HCT116 (cell line): ENCODE data around the gene RGS6. TPM values are rescaled to one million over a fixed set of nuclear protein-coding genes. Genes with fewer than 3 reads are reported as not detected.

Experiments
- ATAC-seq: fragments of 200-7000 bp; cut with Tn5 transposase; 2 replicates; pipeline ENCODE4 v1.9.1; 2020; ENCODE audit warnings: mild to moderate bottlenecking, moderate library complexity
- BruUV-seq: library from RNA; stranded (reverse); fragments of 400-500 nt; replicated peaks from 2 replicates; lab custom pipeline; 2021; lab: Mats Ljungman, UMichigan
- CTCF ChIA-PET: fragments of 300-600 bp; sonication (Branson Sonifier 250); formaldehyde crosslinking; loops from one replicate; lab custom pipeline; 2021; ENCODE audit warnings: antibody characterized with exemption; lab: Charles Lee
- POLR2A ChIA-PET: fragments of 300-600, 350-600 bp; sonication (Branson Sonifier 250); formaldehyde crosslinking; loops from one replicate; lab custom pipeline; 2021; ENCODE audit warnings: antibody characterized with exemption; lab: Charles Lee
- RAD21 ChIA-PET, 2 experiments: fragments of 300-600 bp; sonication (Branson Sonifier 250); formaldehyde crosslinking; loops; one replicate each; lab custom pipeline; 2023; ENCODE audit warnings: low total read pairs in 2 of 2; ENCODE audit not compliant: uncharacterized antibody in 2 of 2, unreplicated experiment in 2 of 2, low non-redundant PET in 1 of 2; lab: Charles Lee
- DNase-seq: peaks from one replicate; pipeline ENCODE4 v3.0.0-alpha.2; 2010; ENCODE audit warnings: low read depth, low spot score
- H2AFZ ChIP-seq: fragments of 200-600 bp; shearing (Covaris generic), sonication (generic); 2 replicates; pipeline ENCODE4 v1.6.1; 2017; ENCODE audit warnings: low read depth, mixed run types, mixed read lengths, antibody characterized with exemption, low read length; ENCODE audit not compliant: poor library complexity, severe bottlenecking
- H3K27ac ChIP-seq: 2 replicates; pipeline ENCODE4 v1.5.1; 2012; ENCODE audit warnings: low read depth, low read length
- H3K27me3 ChIP-seq: fragments of 200-600 bp; sonication (generic); 2 replicates; pipeline ENCODE4 v1.6.1; 2016; ENCODE audit warnings: mixed run types, low read length, mixed read lengths; ENCODE audit not compliant: insufficient read depth
- H3K36me3 ChIP-seq, 2 experiments: fragments of 200-500 bp in 1 of 2; fragments of 200-600 bp in 1 of 2; sonication (Bioruptor generic) in 1 of 2; sonication (generic) in 1 of 2; 2 replicates each; pipeline versions ENCODE4 v1.5.1 to v1.6.1; 2014 to 2016; ENCODE audit warnings: low read length in 2 of 2, inconsistent platforms in 1 of 2, mixed read lengths in 1 of 2, mixed run types in 1 of 2; ENCODE audit not compliant: insufficient read depth in 2 of 2, control insufficient read depth in 1 of 2
- H3K4me1 ChIP-seq, 2 experiments: fragments of 200-600 bp in 1 of 2; sonication (generic) in 1 of 2; 2 replicates each; pipeline versions ENCODE4 v1.5.1 to v1.6.1; 2012 to 2017; ENCODE audit warnings: low read length in 2 of 2, inconsistent platforms in 1 of 2, mild to moderate bottlenecking in 1 of 2, mixed read lengths in 1 of 2, mixed run types in 1 of 2, moderate library complexity in 1 of 2; ENCODE audit not compliant: insufficient read depth in 2 of 2, control insufficient read depth in 1 of 2
- H3K4me2 ChIP-seq: fragments of 200-600 bp; sonication (generic); 2 replicates; pipeline ENCODE4 v1.6.1; 2017; ENCODE audit warnings: mixed run types, low read length, mixed read lengths
- H3K4me3 ChIP-seq, 2 experiments: fragments of 200-600 bp in 1 of 2; sonication (generic) in 1 of 2; replicated peaks in 1 of 2; 2 replicates each; pipeline ENCODE4 v1.5.1; 2011 to 2016; ENCODE audit warnings: low read length in 2 of 2, control low read depth in 1 of 2, low read depth in 1 of 2, mild to moderate bottlenecking in 1 of 2, mixed read lengths in 1 of 2, mixed run types in 1 of 2
- H3K79me2 ChIP-seq: fragments of 200-600 bp; sonication (generic); 2 replicates; pipeline ENCODE4 v1.6.1; 2017; ENCODE audit warnings: mild to moderate bottlenecking, mixed run types, low read length, moderate library complexity, mixed read lengths; ENCODE audit not compliant: insufficient read depth
- H3K9ac ChIP-seq: fragments of 200-600 bp; sonication (generic); 2 replicates; pipeline ENCODE4 v1.6.1; 2016; ENCODE audit warnings: low read length, mixed read lengths
- H3K9me2 ChIP-seq: fragments of 200-600 bp; sonication (generic), shearing (Covaris generic); 2 replicates; pipeline ENCODE4 v1.6.1; 2017; ENCODE audit warnings: mixed run types, mild to moderate bottlenecking, moderate library complexity; ENCODE audit not compliant: insufficient read depth
- H3K9me3 ChIP-seq, 2 experiments: fragments of 200-500 bp in 1 of 2; fragments of 200-600 bp in 1 of 2; sonication (Bioruptor generic) in 1 of 2; sonication (generic) in 1 of 2; 2 replicates each; pipeline ENCODE4 v1.6.1; 2014 to 2017; ENCODE audit warnings: low read length in 2 of 2, mixed read lengths in 2 of 2, inconsistent platforms in 1 of 2, low read depth in 1 of 2, mild to moderate bottlenecking in 1 of 2, mixed run types in 1 of 2, moderate library complexity in 1 of 2; ENCODE audit not compliant: control insufficient read depth in 1 of 2, insufficient read depth in 1 of 2
- H4K20me1 ChIP-seq: fragments of 200-600 bp; sonication (generic), shearing (Covaris generic); 2 replicates; pipeline ENCODE4 v1.6.1; 2017; ENCODE audit warnings: mixed run types, mild to moderate bottlenecking, moderate library complexity; ENCODE audit not compliant: insufficient read depth
- CEBPB ChIP-seq: IDR thresholded peaks from 2 replicates; pipeline ENCODE4 v1.6.1; 2012; ENCODE audit warnings: low read depth
- EGR1 ChIP-seq: IDR thresholded peaks from 2 replicates; pipeline ENCODE4 v1.6.1; 2012; ENCODE audit warnings: low read depth
- EZH2 ChIP-seq: fragments of 200-600 bp; sonication (generic); IDR thresholded peaks from 2 replicates; pipeline ENCODE4 v1.6.1; 2017; ENCODE audit warnings: antibody characterized with exemption, mixed run types
- POLR2A ChIP-seq: IDR thresholded peaks from 2 replicates; pipeline ENCODE4 v1.7.0; 2011; ENCODE audit warnings: borderline replicate concordance; ENCODE audit not compliant: insufficient read depth, insufficient read length; ENCODE audit errors: extremely low read depth
- POLR2AphosphoS5 ChIP-seq: IDR thresholded peaks from 2 replicates; pipeline ENCODE4 v1.6.1; 2011; ENCODE audit warnings: mild to moderate bottlenecking, low read depth, low read length, moderate library complexity
- RAD21 ChIP-seq: IDR thresholded peaks from 2 replicates; pipeline ENCODE4 v1.6.1; 2012; ENCODE audit warnings: low read depth, mild to moderate bottlenecking
- SIN3A ChIP-seq: IDR thresholded peaks from 2 replicates; pipeline ENCODE4 v1.6.1; 2012; ENCODE audit warnings: low read depth
- SRF ChIP-seq: IDR thresholded peaks from 2 replicates; pipeline ENCODE4 v1.6.1; 2012; ENCODE audit warnings: low read depth
- ZFX ChIP-seq: fragments of 450-650 bp; IDR thresholded peaks from 2 replicates; pipeline ENCODE4 v1.6.1; 2017
- intact Hi-C: fragments of 100-400 bp; cut with micrococcal nuclease; formaldehyde crosslinking; loops from 2 replicates; pipeline ENCODE4 v1.10.0; 2022
- total RNA-seq: library from RNA; stranded (reverse); gene quantifications from one replicate; pipeline ENCODE4 v1.2.1, GENCODE V29; 2021; ENCODE audit not compliant: unreplicated experiment
- TF ChIP-seq, protein P1 (sequence below): IDR thresholded peaks from 2 replicates; pipeline ENCODE4 v1.6.1; 2012
- TF ChIP-seq, protein P2 (sequence below): IDR thresholded peaks from 2 replicates; pipeline ENCODE4 v1.6.1; 2012
- TF ChIP-seq, protein P3 (sequence below), 3 experiments: fragments of 200-600 bp in 1 of 3; sonication (generic) in 1 of 3; IDR thresholded peaks in 2 of 3; conservative IDR thresholded peaks in 1 of 3; 2 replicates each; pipeline ENCODE4 v1.5.1; 2012 to 2017; ENCODE audit warnings: low read depth in 2 of 3, low read length in 2 of 3, antibody characterized with exemption in 1 of 3, borderline replicate concordance in 1 of 3, control low read depth in 1 of 3, mild to moderate bottlenecking in 1 of 3, mixed read lengths in 1 of 3, mixed run types in 1 of 3, moderate library complexity in 1 of 3; ENCODE audit not compliant: insufficient read depth in 1 of 3
- TF ChIP-seq, protein P4 (sequence below): IDR thresholded peaks from 2 replicates; pipeline ENCODE4 v1.6.1; 2012; ENCODE audit warnings: low read depth

The RGS6 gene
- total RNA-seq, 1 experiment from 2014 or later: 4.7 TPM

DNA sequence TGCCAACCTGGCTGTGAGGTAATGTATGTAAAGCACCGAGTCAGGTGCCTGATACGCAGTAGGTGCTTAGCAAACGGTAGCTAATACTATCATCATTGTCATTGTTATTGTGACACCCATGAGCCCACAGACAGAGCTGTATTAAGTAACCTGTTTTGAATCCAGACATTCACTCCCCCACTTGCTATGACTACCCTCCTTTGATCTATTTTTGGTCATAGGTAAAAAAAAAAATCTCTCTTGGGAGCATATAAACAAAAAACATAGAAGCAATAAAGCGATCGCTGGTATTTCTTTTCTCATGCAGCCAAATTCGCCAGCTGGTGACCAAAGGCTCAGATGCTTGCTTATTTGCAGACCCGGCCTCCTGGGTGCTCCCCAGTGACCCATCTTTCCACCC, 631.4 kb downstream of the RGS6 start (continued):
- TF ChIP-seq, protein P1, sequence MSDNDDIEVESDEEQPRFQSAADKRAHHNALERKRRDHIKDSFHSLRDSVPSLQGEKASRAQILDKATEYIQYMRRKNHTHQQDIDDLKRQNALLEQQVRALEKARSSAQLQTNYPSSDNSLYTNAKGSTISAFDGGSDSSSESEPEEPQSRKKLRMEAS: no peak
- TF ChIP-seq, protein P2, sequence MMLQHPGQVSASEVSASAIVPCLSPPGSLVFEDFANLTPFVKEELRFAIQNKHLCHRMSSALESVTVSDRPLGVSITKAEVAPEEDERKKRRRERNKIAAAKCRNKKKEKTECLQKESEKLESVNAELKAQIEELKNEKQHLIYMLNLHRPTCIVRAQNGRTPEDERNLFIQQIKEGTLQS: no peak
- no peak for TF ChIP-seq POLR2A
- TF ChIP-seq SIN3A: no peak

DNA sequence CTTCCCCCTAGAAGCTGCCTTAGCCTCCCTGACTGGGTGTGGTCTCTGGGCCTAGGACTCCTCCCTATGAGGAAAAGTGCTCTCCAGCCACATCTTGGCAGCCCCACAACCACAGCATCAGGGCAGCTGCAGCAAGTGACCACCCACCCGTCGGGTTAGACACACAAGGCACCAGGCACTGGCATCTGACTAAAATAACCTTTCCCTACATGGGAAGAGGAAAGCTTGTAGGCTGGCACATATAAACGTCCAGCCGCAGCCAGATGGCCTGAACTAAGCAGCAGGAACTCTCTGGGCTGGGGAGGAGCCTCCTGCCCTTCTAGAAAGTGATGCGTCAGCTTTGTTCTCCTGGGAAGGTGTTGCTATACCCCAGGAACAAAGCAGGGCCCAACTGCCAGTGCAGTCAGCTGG, 632.9 kb downstream of the RGS6 start:
- no peak overlapping the region for H2AFZ ChIP-seq
- TF ChIP-seq SRF: no peak
- TF ChIP-seq SIN3A: no peak
- TF ChIP-seq EZH2: no peak
- TF ChIP-seq, protein P3, sequence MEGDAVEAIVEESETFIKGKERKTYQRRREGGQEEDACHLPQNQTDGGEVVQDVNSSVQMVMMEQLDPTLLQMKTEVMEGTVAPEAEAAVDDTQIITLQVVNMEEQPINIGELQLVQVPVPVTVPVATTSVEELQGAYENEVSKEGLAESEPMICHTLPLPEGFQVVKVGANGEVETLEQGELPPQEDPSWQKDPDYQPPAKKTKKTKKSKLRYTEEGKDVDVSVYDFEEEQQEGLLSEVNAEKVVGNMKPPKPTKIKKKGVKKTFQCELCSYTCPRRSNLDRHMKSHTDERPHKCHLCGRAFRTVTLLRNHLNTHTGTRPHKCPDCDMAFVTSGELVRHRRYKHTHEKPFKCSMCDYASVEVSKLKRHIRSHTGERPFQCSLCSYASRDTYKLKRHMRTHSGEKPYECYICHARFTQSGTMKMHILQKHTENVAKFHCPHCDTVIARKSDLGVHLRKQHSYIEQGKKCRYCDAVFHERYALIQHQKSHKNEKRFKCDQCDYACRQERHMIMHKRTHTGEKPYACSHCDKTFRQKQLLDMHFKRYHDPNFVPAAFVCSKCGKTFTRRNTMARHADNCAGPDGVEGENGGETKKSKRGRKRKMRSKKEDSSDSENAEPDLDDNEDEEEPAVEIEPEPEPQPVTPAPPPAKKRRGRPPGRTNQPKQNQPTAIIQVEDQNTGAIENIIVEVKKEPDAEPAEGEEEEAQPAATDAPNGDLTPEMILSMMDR (IDR thresholded peaks at IDR 0.05 in 2 of 3, conservative IDR thresholded peaks at IDR 0.05 in 1 of 3; ENCODE audit: borderline replicate concordance in 1 of 3, insufficient read depth in 1 of 3, low read depth in 2 of 3, low read length in 2 of 3): no peak
- no peak for TF ChIP-seq POLR2AphosphoS5
- TF ChIP-seq, protein P1: no peak
- no peak for TF ChIP-seq ZFX
- TF ChIP-seq CEBPB: no peak
- TF ChIP-seq, protein P4, sequence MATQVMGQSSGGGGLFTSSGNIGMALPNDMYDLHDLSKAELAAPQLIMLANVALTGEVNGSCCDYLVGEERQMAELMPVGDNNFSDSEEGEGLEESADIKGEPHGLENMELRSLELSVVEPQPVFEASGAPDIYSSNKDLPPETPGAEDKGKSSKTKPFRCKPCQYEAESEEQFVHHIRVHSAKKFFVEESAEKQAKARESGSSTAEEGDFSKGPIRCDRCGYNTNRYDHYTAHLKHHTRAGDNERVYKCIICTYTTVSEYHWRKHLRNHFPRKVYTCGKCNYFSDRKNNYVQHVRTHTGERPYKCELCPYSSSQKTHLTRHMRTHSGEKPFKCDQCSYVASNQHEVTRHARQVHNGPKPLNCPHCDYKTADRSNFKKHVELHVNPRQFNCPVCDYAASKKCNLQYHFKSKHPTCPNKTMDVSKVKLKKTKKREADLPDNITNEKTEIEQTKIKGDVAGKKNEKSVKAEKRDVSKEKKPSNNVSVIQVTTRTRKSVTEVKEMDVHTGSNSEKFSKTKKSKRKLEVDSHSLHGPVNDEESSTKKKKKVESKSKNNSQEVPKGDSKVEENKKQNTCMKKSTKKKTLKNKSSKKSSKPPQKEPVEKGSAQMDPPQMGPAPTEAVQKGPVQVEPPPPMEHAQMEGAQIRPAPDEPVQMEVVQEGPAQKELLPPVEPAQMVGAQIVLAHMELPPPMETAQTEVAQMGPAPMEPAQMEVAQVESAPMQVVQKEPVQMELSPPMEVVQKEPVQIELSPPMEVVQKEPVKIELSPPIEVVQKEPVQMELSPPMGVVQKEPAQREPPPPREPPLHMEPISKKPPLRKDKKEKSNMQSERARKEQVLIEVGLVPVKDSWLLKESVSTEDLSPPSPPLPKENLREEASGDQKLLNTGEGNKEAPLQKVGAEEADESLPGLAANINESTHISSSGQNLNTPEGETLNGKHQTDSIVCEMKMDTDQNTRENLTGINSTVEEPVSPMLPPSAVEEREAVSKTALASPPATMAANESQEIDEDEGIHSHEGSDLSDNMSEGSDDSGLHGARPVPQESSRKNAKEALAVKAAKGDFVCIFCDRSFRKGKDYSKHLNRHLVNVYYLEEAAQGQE: no peak
- TF ChIP-seq, protein P2: no peak
- no peak for TF ChIP-seq EGR1
- TF ChIP-seq RAD21: no peak
- intact Hi-C loops: no loop called here
- ChIA-PET RAD21 (no interaction called here), CTCF (no interaction called here), POLR2A (no interaction called here)
- H3K79me2 ChIP-seq: no peaks in the 10 kb centered on the region
- H3K9me3 ChIP-seq: no peaks in the 10 kb centered on the region
- H3K27ac ChIP-seq: no peak overlapping the region
- no peaks in the 10 kb centered on the region for H4K20me1 ChIP-seq
- H3K4me3 ChIP-seq: no peak overlapping the region
- DNase-seq: no peak
- H3K9ac ChIP-seq: no peak overlapping the region
- H3K9me2 ChIP-seq: no peaks in the 10 kb centered on the region
- no peak for ATAC-seq
- H3K36me3 ChIP-seq: no peaks in the 10 kb centered on the region
- H3K27me3 ChIP-seq: no peaks in the 10 kb centered on the region; the same call in 1 of the 2 replicates
- H3K4me2 ChIP-seq: no peak overlapping the region
- no TSS peak for BruUV-seq
- no peaks in the 10 kb centered on the region for H3K4me1 ChIP-seq
